A673 (cell line): ENCODE results near the gene RBM39.

ENCODE experiments used
- EZH2 ChIP-seq: fragments of 200-600 bp; sonication (generic); IDR thresholded peaks from 2 replicates; pipeline ENCODE4 v1.6.1; 2017; ENCODE audit warnings: borderline replicate concordance, low read depth, mild to moderate bottlenecking, mixed read lengths, antibody characterized with exemption, low read length; ENCODE audit not compliant: poor library complexity, severe bottlenecking
- TF ChIP-seq, protein P1 (sequence below): fragments of 300-800, 200-600 bp; sonication (generic); conservative IDR thresholded peaks from 2 replicates; pipeline ENCODE4 v1.5.1; 2017; ENCODE audit warnings: low read depth, mild to moderate bottlenecking, antibody characterized with exemption, low read length, moderate library complexity, mixed read lengths

DNA sequence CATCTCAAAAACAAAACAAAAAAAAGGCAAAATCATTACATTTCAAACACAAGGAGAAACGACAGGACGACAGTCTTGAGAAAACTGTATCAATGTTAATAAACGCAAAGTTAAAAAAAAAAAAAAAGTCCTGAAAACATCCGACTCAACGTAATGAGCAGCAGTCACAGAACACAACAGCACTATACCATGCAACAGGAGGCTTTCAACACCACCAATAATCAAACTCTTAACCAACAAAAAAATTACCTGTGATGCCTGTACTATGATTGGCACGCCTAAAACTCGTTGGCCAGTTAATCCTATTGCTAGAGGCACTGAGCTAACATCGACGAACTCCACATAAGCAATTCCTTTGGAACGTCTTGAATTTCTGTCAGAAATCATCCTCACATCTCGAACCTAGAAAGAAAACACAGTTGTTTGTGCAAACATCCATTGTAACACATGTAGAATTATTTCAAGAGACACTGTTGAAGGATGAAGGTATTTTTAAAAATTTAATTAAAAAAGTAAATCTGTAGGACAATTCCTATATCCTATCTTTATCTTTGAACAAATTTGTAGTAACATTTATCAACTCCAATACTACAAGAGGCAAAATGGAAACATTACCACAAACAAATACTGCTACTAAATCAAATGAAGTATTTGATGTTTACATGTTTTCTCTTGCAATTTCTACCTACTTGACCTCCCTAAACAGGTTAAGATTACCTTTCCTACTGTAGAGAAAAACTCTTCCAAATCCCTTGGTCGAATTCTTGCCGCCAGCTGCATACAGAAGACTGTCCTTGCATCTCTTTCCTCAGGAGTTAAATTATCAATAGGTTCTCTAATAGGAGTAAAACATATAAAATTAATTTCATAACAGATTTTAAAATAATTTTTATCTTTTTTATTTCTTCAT lies 17.5 kb downstream of the RBM39 start:
- TF ChIP-seq, protein P1, sequence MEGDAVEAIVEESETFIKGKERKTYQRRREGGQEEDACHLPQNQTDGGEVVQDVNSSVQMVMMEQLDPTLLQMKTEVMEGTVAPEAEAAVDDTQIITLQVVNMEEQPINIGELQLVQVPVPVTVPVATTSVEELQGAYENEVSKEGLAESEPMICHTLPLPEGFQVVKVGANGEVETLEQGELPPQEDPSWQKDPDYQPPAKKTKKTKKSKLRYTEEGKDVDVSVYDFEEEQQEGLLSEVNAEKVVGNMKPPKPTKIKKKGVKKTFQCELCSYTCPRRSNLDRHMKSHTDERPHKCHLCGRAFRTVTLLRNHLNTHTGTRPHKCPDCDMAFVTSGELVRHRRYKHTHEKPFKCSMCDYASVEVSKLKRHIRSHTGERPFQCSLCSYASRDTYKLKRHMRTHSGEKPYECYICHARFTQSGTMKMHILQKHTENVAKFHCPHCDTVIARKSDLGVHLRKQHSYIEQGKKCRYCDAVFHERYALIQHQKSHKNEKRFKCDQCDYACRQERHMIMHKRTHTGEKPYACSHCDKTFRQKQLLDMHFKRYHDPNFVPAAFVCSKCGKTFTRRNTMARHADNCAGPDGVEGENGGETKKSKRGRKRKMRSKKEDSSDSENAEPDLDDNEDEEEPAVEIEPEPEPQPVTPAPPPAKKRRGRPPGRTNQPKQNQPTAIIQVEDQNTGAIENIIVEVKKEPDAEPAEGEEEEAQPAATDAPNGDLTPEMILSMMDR = no peak
- no peak for TF ChIP-seq EZH2
